Stomach (tissue), 9 donors: ENCODE data around the gene ARHGAP22. TPM values are rescaled to one million over a fixed set of nuclear protein-coding genes. Genes with fewer than 3 reads are reported as not detected.

ENCODE experiments used
- DNase-seq, 2 donors: peaks; one replicate each; pipeline versions ENCODE4 v3.0.0 to v3.0.0-alpha.2; 2013 to 2019
- H3K27ac ChIP-seq, 5 donors: fragments of 200-600 bp in 4 of 5; sonication (generic) in 4 of 5; one replicate each; pipeline ENCODE4 v1.5.1; 2013 to 2019; ENCODE audit warnings: mild to moderate bottlenecking in 1 of 5, moderate library complexity in 1 of 5
- H3K27me3 ChIP-seq, 3 donors: fragments of 200-600 bp; sonication (generic); one replicate each; pipeline ENCODE4 v1.5.1; 2017 to 2019; ENCODE audit warnings: mixed run types in 1 of 3
- H3K36me3 ChIP-seq, 4 donors: fragments of 200-600 bp; sonication (generic); 1 replicate in 3 of 4; 2 replicates in 1 of 4; pipeline ENCODE4 v1.5.1; 2016 to 2019
- H3K4me1 ChIP-seq, 4 donors: fragments of 200-600 bp; sonication (generic); one replicate each; pipeline ENCODE4 v1.5.1; 2016 to 2019
- H3K4me3 ChIP-seq, 4 donors: fragments of 200-600 bp; sonication (generic) in 3 of 4; one replicate each; pipeline ENCODE4 v1.5.1; 2016 to 2019; ENCODE audit warnings: mild to moderate bottlenecking in 1 of 4
- H3K9me3 ChIP-seq, 4 donors: fragments of 200-600 bp; sonication (generic); one replicate each; pipeline ENCODE4 v1.5.1; 2016 to 2019
- EP300 ChIP-seq: sonication (generic); formaldehyde crosslinking; IDR thresholded peaks from one replicate; pipeline ENCODE4 v1.6.1; 2017; ENCODE audit warnings: antibody characterized with exemption
- POLR2A ChIP-seq, 4 donors: fragments of 450-650 bp; IDR thresholded peaks; one replicate each; pipeline ENCODE4 v1.6.1; 2016; ENCODE audit warnings: antibody characterized with exemption in 4 of 4, control low read depth in 2 of 4, mild to moderate bottlenecking in 1 of 4, moderate library complexity in 1 of 4
- POLR2AphosphoS5 ChIP-seq, 3 donors: sonication (generic); formaldehyde crosslinking; IDR thresholded peaks; one replicate each; pipeline ENCODE4 v1.6.1; 2016; ENCODE audit warnings: antibody characterized with exemption in 3 of 3
- WGBS, 5 donors: extraction: QIAGEN DNeasy Blood & Tissue Kit in 3 of 5; methylation state at CpG; one replicate each; pipeline versions ENCODE4 v1.1.5 to v1.1.7; 2013 to 2018; 5-methylcytosine and 5-hydroxymethylcytosine counted together
- intact Hi-C: fragments of 100-400 bp; cut with DNase I; formaldehyde crosslinking; loops from one replicate; pipeline ENCODE4 v1.15.1; 2023; ENCODE audit warnings: low total_unique reads
- polyA plus RNA-seq, 3 donors: library from polyadenylated mRNA; stranded (reverse); fragments of 200-250 nt; gene quantifications; one replicate each; pipeline ENCODE4 v1.2.3, GENCODE V29; 2013
- total RNA-seq, 5 donors: library from RNA; depleted of rRNA; stranded (reverse); fragments of >200 nt; gene quantifications; one replicate each; pipeline versions ENCODE4 v1.1.0 to v1.2.3, GENCODE V29; 2014 to 2016
- TF ChIP-seq, protein P1 (sequence below), 7 experiments: fragments of 450-650 bp in 4 of 7; fragments of 200-600 bp in 3 of 7; sonication (generic) in 3 of 7; IDR thresholded peaks; one replicate each; pipeline ENCODE4 v1.5.1; 2016 to 2019; ENCODE audit warnings: antibody characterized with exemption in 7 of 7, control low read depth in 2 of 7, mild to moderate bottlenecking in 1 of 7
- donor health status: healthy with polysubstance abuse.
- donor health status: Bipolar disorder and iron deficiency.
- donor health status: healthy.

ARHGAP22 gene
- total and polyA plus RNA-seq, 8 donors, result 1.3 to 28.6 (median 2.2) TPM; not detected in 1

DNA sequence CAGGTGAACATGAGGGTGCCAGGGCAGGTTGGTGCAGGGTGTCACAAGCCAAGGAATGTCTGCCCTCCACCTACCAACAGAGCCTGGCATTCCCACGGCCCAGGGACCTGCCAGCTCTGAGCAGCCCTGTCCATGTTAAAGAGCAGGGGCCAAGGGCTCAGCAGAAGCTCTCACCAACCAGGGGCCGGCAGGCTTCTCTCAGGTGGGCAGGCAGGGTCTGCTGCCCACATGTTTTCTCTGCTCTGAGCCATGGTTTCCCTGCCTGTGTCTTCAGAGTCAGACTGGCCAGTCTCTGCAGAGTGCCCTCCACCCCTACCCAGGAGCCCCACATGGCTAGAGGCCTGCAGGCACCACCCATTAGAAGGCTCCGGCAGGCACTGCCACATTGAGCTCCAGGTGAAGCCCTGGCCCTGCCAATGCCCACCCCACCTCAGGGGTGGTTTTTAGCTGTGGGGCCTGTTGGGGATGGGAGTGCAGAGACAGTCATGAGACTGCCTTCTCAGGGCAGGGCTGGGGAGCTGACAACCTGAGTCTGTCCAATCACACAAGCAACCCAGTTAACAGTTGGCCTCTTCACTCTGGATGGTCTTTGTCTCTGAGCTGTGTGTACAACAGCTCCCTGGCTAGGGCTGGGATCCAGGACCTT, 135.9 kb downstream of the ARHGAP22 start:
- peaks cover 0 to 15% (median 6%) of the 10 kb centered on the region in 4 donors for H3K4me1 ChIP-seq
- H3K27me3 ChIP-seq, result peaks cover 0 to 28% (median 11%) of the 10 kb centered on the region in 3 donors
- DNase-seq, result peak in 1 of 2 donors; percentile 22
- TF ChIP-seq POLR2A (IDR thresholded peaks at IDR 0.05) (no peak), POLR2AphosphoS5 (IDR thresholded peaks at IDR 0.05) (no peak), EP300 (no peak)
- TF ChIP-seq, protein P1, sequence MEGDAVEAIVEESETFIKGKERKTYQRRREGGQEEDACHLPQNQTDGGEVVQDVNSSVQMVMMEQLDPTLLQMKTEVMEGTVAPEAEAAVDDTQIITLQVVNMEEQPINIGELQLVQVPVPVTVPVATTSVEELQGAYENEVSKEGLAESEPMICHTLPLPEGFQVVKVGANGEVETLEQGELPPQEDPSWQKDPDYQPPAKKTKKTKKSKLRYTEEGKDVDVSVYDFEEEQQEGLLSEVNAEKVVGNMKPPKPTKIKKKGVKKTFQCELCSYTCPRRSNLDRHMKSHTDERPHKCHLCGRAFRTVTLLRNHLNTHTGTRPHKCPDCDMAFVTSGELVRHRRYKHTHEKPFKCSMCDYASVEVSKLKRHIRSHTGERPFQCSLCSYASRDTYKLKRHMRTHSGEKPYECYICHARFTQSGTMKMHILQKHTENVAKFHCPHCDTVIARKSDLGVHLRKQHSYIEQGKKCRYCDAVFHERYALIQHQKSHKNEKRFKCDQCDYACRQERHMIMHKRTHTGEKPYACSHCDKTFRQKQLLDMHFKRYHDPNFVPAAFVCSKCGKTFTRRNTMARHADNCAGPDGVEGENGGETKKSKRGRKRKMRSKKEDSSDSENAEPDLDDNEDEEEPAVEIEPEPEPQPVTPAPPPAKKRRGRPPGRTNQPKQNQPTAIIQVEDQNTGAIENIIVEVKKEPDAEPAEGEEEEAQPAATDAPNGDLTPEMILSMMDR (IDR thresholded peaks at IDR 0.05), result no peak
- intact Hi-C loops, result no loop called here
- H3K9me3 ChIP-seq, result no peaks in the 10 kb centered on the region
- no peak overlapping the region for H3K27ac ChIP-seq
- no peak overlapping the region for H3K4me3 ChIP-seq
- no peaks in the 10 kb centered on the region for H3K36me3 ChIP-seq
- 78 to 100% (median 87%) methylated on average over 2 to 3 of the region's 3 CpGs for WGBS, 5 donors

DNA sequence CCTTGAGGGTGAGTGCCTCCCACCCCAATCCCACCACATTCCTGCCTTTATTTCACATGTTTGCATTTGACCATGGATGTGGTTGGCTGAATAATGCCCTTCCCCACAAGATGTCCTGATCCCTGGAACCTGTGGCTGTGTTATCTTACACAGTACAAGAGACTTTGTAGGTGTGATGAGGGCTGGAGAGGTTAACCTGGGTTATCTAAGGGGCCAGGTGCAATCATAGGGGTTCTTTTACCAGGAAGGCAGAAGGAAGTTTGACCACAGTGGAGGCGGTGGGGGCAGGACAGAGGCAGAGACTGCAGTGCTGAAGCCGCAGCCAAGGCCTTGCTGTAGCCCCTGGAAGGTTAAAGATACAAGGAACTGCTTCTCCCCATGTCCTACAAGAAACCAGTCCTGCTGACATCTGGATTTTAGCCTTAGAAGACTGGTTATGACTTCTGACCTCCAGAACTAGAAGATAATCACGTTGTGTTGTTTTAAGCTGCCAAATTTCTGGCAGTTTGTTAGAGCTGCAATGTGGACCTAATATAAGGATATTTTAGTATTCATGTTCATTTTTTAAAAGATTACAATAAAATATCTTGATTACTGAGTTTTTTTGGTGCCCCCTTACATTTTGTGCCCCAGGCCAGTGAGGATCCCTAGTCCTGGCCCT, 136.6 kb downstream of the ARHGAP22 start:
- peak in 1 of 2 donors; percentile 7 for DNase-seq
- TF ChIP-seq POLR2AphosphoS5 (IDR thresholded peaks at IDR 0.05) (no peak), EP300 (no peak), POLR2A (IDR thresholded peaks at IDR 0.05) (no peak)
- TF ChIP-seq, protein P1 (IDR thresholded peaks at IDR 0.05), result no peak
- Histone ChIP-seq H3K9me3 (no peaks in the 10 kb centered on the region), H3K36me3 (no peaks in the 10 kb centered on the region), H3K27me3 (peaks cover 0 to 28% (median 11%) of the 10 kb centered on the region in 3 donors), H3K27ac (no peak overlapping the region), H3K4me1 (peaks cover 0 to 19% (median 6%) of the 10 kb centered on the region in 4 donors), H3K4me3 (no peak overlapping the region)
- intact Hi-C loops, result no loop called here
- 48 to 67% (median 59%) methylated on average over 3 of the region's 3 CpGs for whole genome bisulfite sequencing, 5 donors

DNA sequence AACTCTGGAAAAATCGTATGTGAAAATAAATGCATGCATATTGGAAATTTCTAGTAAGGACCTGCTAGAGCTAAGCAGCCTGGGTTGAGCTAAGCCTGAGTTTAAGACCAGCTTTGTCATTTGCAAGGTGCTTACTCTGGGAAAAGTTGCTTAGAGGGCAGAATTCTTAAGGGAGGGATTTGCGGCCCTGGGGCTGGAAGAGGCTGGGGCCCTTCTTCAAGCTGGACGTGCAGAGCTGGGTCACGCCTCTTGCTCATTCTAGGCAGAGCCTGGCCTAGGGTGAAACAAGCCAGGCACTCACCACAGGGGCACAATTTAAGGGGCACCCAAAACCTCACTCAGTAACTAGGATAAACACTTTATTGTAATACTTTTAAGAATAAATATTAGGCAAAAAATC, 137.2 kb downstream of the ARHGAP22 start:
- DNase-seq, result peak in 1 of 2 donors; percentile 9
- intact Hi-C loops, result no loop called here
- TF ChIP-seq, protein P1 (IDR thresholded peaks at IDR 0.05), result no peak
- TF ChIP-seq POLR2A (IDR thresholded peaks at IDR 0.05) (no peak), POLR2AphosphoS5 (IDR thresholded peaks at IDR 0.05) (no peak), EP300 (no peak)
- no peak overlapping the region for H3K27ac ChIP-seq
- 80 to 89% (median 84%) methylated on average over 4 of the region's 4 CpGs for WGBS, 5 donors
- H3K36me3 ChIP-seq, result no peaks in the 10 kb centered on the region
- no peak overlapping the region for H3K4me3 ChIP-seq
- H3K9me3 ChIP-seq, result no peaks in the 10 kb centered on the region
- peaks cover 0 to 22% (median 6%) of the 10 kb centered on the region in 4 donors for H3K4me1 ChIP-seq
- H3K27me3 ChIP-seq, result peaks cover 0 to 28% (median 11%) of the 10 kb centered on the region in 3 donors

DNA sequence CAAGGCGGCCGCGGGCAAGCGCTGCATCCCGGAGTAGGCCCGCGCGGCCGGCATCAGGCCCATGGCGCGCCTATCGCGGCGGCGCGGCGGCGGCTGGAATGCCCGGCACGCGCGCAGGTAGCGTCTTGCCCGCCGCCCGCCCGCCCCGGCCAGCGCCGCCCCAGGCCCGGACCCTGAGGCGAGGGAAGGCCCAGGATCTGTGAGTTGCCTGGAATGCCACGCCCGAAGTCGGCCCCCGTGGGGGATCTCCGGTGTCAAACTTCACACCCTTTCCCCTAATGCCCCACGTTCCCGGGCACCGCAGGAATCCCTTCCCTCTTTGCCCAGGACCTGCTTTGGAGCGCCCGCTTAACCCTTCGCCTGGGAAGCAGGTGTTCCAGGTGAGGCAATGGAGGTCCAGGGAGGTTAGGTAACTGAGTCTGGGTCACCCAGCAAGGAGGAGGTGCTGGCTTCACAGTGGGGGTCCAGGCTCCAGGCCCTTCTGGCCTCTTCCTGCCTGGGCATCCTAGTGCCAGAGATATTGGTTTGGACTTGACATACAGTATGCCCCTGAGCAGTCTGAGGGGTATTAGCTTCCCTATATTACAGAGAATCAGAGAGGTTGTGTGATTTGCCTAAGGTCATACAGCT, 138.1 kb downstream of the ARHGAP22 start:
- H3K4me3 ChIP-seq, result no peak overlapping the region
- no peaks in the 10 kb centered on the region for H3K36me3 ChIP-seq
- H3K4me1 ChIP-seq, result peaks cover 0 to 22% (median 6%) of the 10 kb centered on the region in 4 donors
- peaks cover 0 to 28% (median 11%) of the 10 kb centered on the region in 3 donors for H3K27me3 ChIP-seq
- no peaks in the 10 kb centered on the region for H3K9me3 ChIP-seq
- WGBS, 5 donors, result 16 to 43% (median 21%) methylated on average over 7 to 43 of the region's 43 CpGs
- TF ChIP-seq, protein P1 (IDR thresholded peaks at IDR 0.05), result no peak
- no peak for TF ChIP-seq POLR2AphosphoS5 (IDR thresholded peaks at IDR 0.05)
- TF ChIP-seq POLR2A (IDR thresholded peaks at IDR 0.05), result no peak
- no peak for TF ChIP-seq EP300
- peak; percentile 20 to 43 for DNase-seq
- no peak overlapping the region for H3K27ac ChIP-seq
- intact Hi-C loops, result no loop called here
